H1 (cell line): ENCODE data around the gene MIER2. TPM values are rescaled to one million over a fixed set of nuclear protein-coding genes. Genes with fewer than 3 reads are reported as not detected.

ENCODE experiments used
- CTCF ChIA-PET: fragments of 300-600 bp; sonication (Branson Sonifier 250); formaldehyde crosslinking; loops from one replicate; lab custom pipeline; 2021; ENCODE audit not compliant: partially characterized antibody; lab: Charles Lee
- POLR2A ChIA-PET: fragments of 300-600 bp; sonication (Branson Sonifier 250); formaldehyde crosslinking; loops from one replicate; lab custom pipeline; 2021; ENCODE audit warnings: inconsistent platforms; ENCODE audit not compliant: partially characterized antibody; lab: Charles Lee
- DNase-seq, 2 experiments: peaks; one replicate each; pipeline versions ENCODE4 v3.0.0 to v3.0.0-alpha.2; 2010 to 2022; ENCODE audit warnings: low spot score in 2 of 2, low read depth in 1 of 2, mixed read lengths in 1 of 2
- FAIRE-seq: peaks from 2 replicates; lab custom pipeline; 2011; peaks lifted over from hg19 to GRCh38; lab: Jason Lieb, UNC
- H2AFZ ChIP-seq: 2 replicates; pipeline ENCODE4 v1.8.1; 2012; ENCODE audit warnings: low read length, inconsistent platforms
- H2AK5ac ChIP-seq: 2 replicates; pipeline ENCODE4 v1.6.1; 2013; ENCODE audit warnings: low read depth, low read length
- H2BK120ac ChIP-seq: replicated peaks from 2 replicates; pipeline ENCODE3; 2013; ENCODE audit warnings: low read depth, low read length, inconsistent platforms
- H2BK12ac ChIP-seq: 2 replicates; pipeline ENCODE4 v1.6.1; 2013; ENCODE audit warnings: low read depth, low read length
- H2BK15ac ChIP-seq: 2 replicates; pipeline ENCODE4 v1.6.1; 2013; ENCODE audit warnings: low read length
- H2BK20ac ChIP-seq: 2 replicates; pipeline ENCODE4 v1.6.1; 2013; ENCODE audit warnings: low read length
- H2BK5ac ChIP-seq: 2 replicates; pipeline ENCODE4 v1.6.1; 2013; ENCODE audit warnings: low read depth, low read length
- H3K14ac ChIP-seq: 2 replicates; pipeline ENCODE4 v1.6.1; 2013; ENCODE audit warnings: inconsistent platforms; ENCODE audit not compliant: insufficient read length
- H3K18ac ChIP-seq: 2 replicates; pipeline ENCODE4 v1.6.1; 2013; ENCODE audit warnings: low read length; ENCODE audit errors: extremely low read depth
- H3K23ac ChIP-seq: 2 replicates; pipeline ENCODE4 v1.6.1; 2013; ENCODE audit warnings: inconsistent platforms; ENCODE audit not compliant: insufficient read length
- H3K23me2 ChIP-seq: 2 replicates; pipeline ENCODE4 v1.6.1; 2013; ENCODE audit warnings: low read depth, low read length
- H3K27ac ChIP-seq: 2 replicates; pipeline ENCODE4 v1.6.1; 2011; ENCODE audit warnings: low read depth, low read length, inconsistent platforms
- H3K27me3 ChIP-seq, 4 experiments: replicated peaks in 1 of 4; 1 replicate in 1 of 4; 2 replicates in 3 of 4; pipeline versions ENCODE4 v1.6.1 to v1.8.1; 2011 to 2013; ENCODE audit warnings: low read length in 3 of 4, mild to moderate bottlenecking in 3 of 4, inconsistent platforms in 2 of 4, mixed read lengths in 2 of 4, moderate library complexity in 1 of 4; ENCODE audit not compliant: control insufficient read depth in 3 of 4, insufficient read depth in 3 of 4; ENCODE audit errors: extremely low read depth in 1 of 4
- H3K36me3 ChIP-seq, 4 experiments: 2 replicates each; pipeline versions ENCODE4 v1.6.1 to v1.8.1; 2011 to 2013; ENCODE audit warnings: mild to moderate bottlenecking in 4 of 4, low read length in 3 of 4, moderate library complexity in 2 of 4, control low read depth in 1 of 4, inconsistent platforms in 1 of 4; ENCODE audit not compliant: insufficient read depth in 4 of 4, control insufficient read depth in 2 of 4
- H3K4ac ChIP-seq: replicated peaks from 2 replicates; pipeline ENCODE3; 2013; ENCODE audit warnings: low read length, low read depth, mixed read lengths, inconsistent platforms; ENCODE audit not compliant: insufficient read length
- H3K4me1 ChIP-seq, 4 experiments: replicated peaks in 1 of 4; 1 replicate in 1 of 4; 2 replicates in 3 of 4; pipeline versions ENCODE4 v1.6.1 to v1.8.1; 2011 to 2013; ENCODE audit warnings: low read length in 3 of 4, inconsistent platforms in 2 of 4, mixed read lengths in 1 of 4; ENCODE audit not compliant: insufficient read depth in 4 of 4, control insufficient read depth in 3 of 4
- H3K4me2 ChIP-seq, 2 experiments: 2 replicates each; pipeline versions ENCODE4 v1.6.1 to v1.8.1; 2011 to 2013; ENCODE audit warnings: low read depth in 2 of 2, low read length in 2 of 2, control low read depth in 1 of 2, inconsistent platforms in 1 of 2, mild to moderate bottlenecking in 1 of 2; ENCODE audit not compliant: insufficient read depth in 1 of 2
- H3K4me3 ChIP-seq, 4 experiments: fragments of 200-600, 300-600 bp in 1 of 4; sonication (generic), shearing (Covaris generic), sonication (Bioruptor Twin) in 1 of 4; 2 replicates each; pipeline versions ENCODE4 v1.5.1 to v1.8.1; 2011 to 2016; ENCODE audit warnings: low read length in 4 of 4, low read depth in 3 of 4, control low read depth in 2 of 4, inconsistent platforms in 2 of 4, mild to moderate bottlenecking in 2 of 4, mixed read lengths in 1 of 4, moderate library complexity in 1 of 4; ENCODE audit not compliant: insufficient read depth in 2 of 4; ENCODE audit errors: extremely low read depth in 1 of 4
- H3K56ac ChIP-seq: replicated peaks from 2 replicates; pipeline ENCODE3; 2013; ENCODE audit warnings: low read depth, mild to moderate bottlenecking, mixed read lengths, low read length, inconsistent platforms; ENCODE audit not compliant: insufficient read length
- H3K79me1 ChIP-seq: 2 replicates; pipeline ENCODE4 v1.6.1; 2013; ENCODE audit warnings: low read depth, low read length, control low read depth
- H3K79me2 ChIP-seq, 2 experiments: 2 replicates each; pipeline versions ENCODE4 v1.6.1 to v1.8.1; 2012 to 2013; ENCODE audit warnings: low read length in 2 of 2, mild to moderate bottlenecking in 2 of 2, inconsistent platforms in 1 of 2; ENCODE audit not compliant: insufficient read depth in 2 of 2, control insufficient read depth in 1 of 2
- H3K9ac ChIP-seq, 4 experiments: replicated peaks in 1 of 4; 1 replicate in 1 of 4; 2 replicates in 3 of 4; pipeline versions ENCODE4 v1.6.1 to v1.8.1; 2011 to 2013; ENCODE audit warnings: low read depth in 3 of 4, low read length in 3 of 4, control low read depth in 2 of 4, mild to moderate bottlenecking in 2 of 4, moderate library complexity in 2 of 4, inconsistent platforms in 1 of 4; ENCODE audit errors: extremely low read depth in 1 of 4
- H3K9me3 ChIP-seq, 2 experiments: 2 replicates each; pipeline versions ENCODE4 v1.6.1 to v1.8.1; 2012 to 2013; ENCODE audit warnings: mild to moderate bottlenecking in 2 of 2, moderate library complexity in 2 of 2, control low read depth in 1 of 2, inconsistent platforms in 1 of 2, low read depth in 1 of 2, low read length in 1 of 2, mixed read lengths in 1 of 2; ENCODE audit not compliant: insufficient read depth in 2 of 2
- H4K20me1 ChIP-seq, 2 experiments: replicated peaks in 1 of 2; 2 replicates each; pipeline versions ENCODE3 to v1.8.1; 2011 to 2013; ENCODE audit warnings: inconsistent platforms in 2 of 2, low read length in 2 of 2, mild to moderate bottlenecking in 1 of 2; ENCODE audit not compliant: insufficient read depth in 2 of 2, control insufficient read depth in 1 of 2
- H4K5ac ChIP-seq: 2 replicates; pipeline ENCODE4 v1.6.1; 2013; ENCODE audit warnings: low read length, low read depth, mixed read lengths, inconsistent platforms; ENCODE audit not compliant: insufficient read length
- H4K8ac ChIP-seq: 2 replicates; pipeline ENCODE4 v1.8.0; 2013; ENCODE audit warnings: mild to moderate bottlenecking, moderate library complexity, low read length, inconsistent platforms; ENCODE audit not compliant: insufficient read depth; ENCODE audit errors: extremely low read depth
- H4K91ac ChIP-seq: replicated peaks from 2 replicates; pipeline ENCODE3; 2013; ENCODE audit warnings: low read length, mixed read lengths, inconsistent platforms; ENCODE audit not compliant: insufficient read length
- CBX5 ChIP-seq: fragments of 300-800, 300-1000 bp; sonication (generic); IDR thresholded peaks from 2 replicates; pipeline ENCODE4 v1.7.1; 2016; ENCODE audit warnings: antibody characterized with exemption, low read length, low read depth
- CEBPB ChIP-seq: IDR thresholded peaks from 2 replicates; pipeline ENCODE4 v1.6.1; 2012; ENCODE audit warnings: low read depth, low read length
- CHD1 ChIP-seq: IDR thresholded peaks from 2 replicates; pipeline ENCODE4 v1.6.1; 2012; ENCODE audit warnings: low read depth, low read length, improper control_type of control experiment
- NRF1 ChIP-seq: IDR thresholded peaks from 2 replicates; pipeline ENCODE4 v1.6.1; 2011; ENCODE audit warnings: mild to moderate bottlenecking, low read depth, low read length, improper control_type of control experiment
- RAD21 ChIP-seq, 2 experiments: IDR thresholded peaks in 1 of 2; conservative IDR thresholded peaks in 1 of 2; 2 replicates each; pipeline ENCODE4 v1.6.1; 2011; ENCODE audit warnings: low read depth in 2 of 2, low read length in 2 of 2, improper control_type of control experiment in 1 of 2, inconsistent platforms in 1 of 2, mild to moderate bottlenecking in 1 of 2, moderate library complexity in 1 of 2
- SP2 ChIP-seq: IDR thresholded peaks from 2 replicates; pipeline ENCODE4 v1.6.1; 2012; ENCODE audit warnings: mild to moderate bottlenecking, low read length, inconsistent platforms
- SP4 ChIP-seq: IDR thresholded peaks from 2 replicates; pipeline ENCODE4 v1.6.1; 2012; ENCODE audit warnings: low read length, inconsistent platforms
- WGBS, 2 experiments: shearing (Covaris generic) in 1 of 2; methylation state at CpG; one replicate each; pipeline versions ENCODE4 v1.1.6 to v1.1.7; 2013 to 2015; ENCODE audit warnings: low lambda C conversion rate in 2 of 2, mixed read lengths in 2 of 2, inconsistent platforms in 1 of 2, low coverage in 1 of 2, missing lambda C conversion rate in 1 of 2; ENCODE audit not compliant: insufficient replicate concordance in 2 of 2, insufficient coverage in 1 of 2, insufficient read length in 1 of 2; ENCODE audit errors: extremely low coverage in 1 of 2, missing lambda C conversion rate in 1 of 2; 5-methylcytosine and 5-hydroxymethylcytosine counted together
- polyA plus RNA-seq, 7 experiments: library from polyadenylated mRNA; depleted of rRNA in 3 of 7; stranded (reverse) in 5 of 7; unstranded in 2 of 7; fragments of >200 nt in 5 of 7; fragments of 200-250 nt in 2 of 7; gene quantifications; 1 replicate in 5 of 7; 2 replicates in 1 of 7; 4 replicates in 1 of 7; pipeline versions ENCODE4 v1.2.1 to v1.2.3, GENCODE V29; 2011 to 2013; ENCODE audit warnings: missing spikeins in 2 of 7, mixed read lengths in 2 of 7
- total RNA-seq: library from RNA; stranded (reverse); fragmentation: NEBNext Ultra II Directional; extraction: Animal tissue kit (Norgen Biotek cat#: 25700); gene quantifications from 2 replicates; pipeline ENCODE4 v1.2.1, GENCODE V29; 2021

Gene MIER2
- total and polyA plus RNA-seq, 2 of the 8 experiments (the other 6 are each of a cell fraction or from before 2014, with no cell fraction given), result 30.3 to 48.3 TPM

GRCh38 chr19:305240-306150 lies 39.1 kb downstream of the MIER2 start:
- H2BK20ac ChIP-seq, result no peak overlapping the region
- no peak overlapping the region for H2AK5ac ChIP-seq
- H3K9me3 ChIP-seq, result no peaks in the 10 kb centered on the region
- H2BK15ac ChIP-seq, result no peak overlapping the region
- H2BK120ac ChIP-seq, result no peak overlapping the region
- no peaks in the 10 kb centered on the region; a peak in 1 of 7 replicates for H3K4me1 ChIP-seq
- no peak for FAIRE-seq
- no peak overlapping the region for H3K18ac ChIP-seq
- no peak overlapping the region for H3K4me3 ChIP-seq
- peaks cover 8 to 17% of the 10 kb centered on the region in 2 experiments for H4K20me1 ChIP-seq
- WGBS, 2 experiments, result 94% methylated on average over 31 of the region's 43 CpGs; no CpG with 5 or more reads in 1 of the 2 experiments
- no peak overlapping the region for H4K91ac ChIP-seq
- no peak for TF ChIP-seq NRF1
- TF ChIP-seq RAD21 (IDR thresholded peaks at IDR 0.05 in 1 of 2, conservative IDR thresholded peaks at IDR 0.05 in 1 of 2; ENCODE audit: low read depth in 2 of 2, low read length in 2 of 2), result no peak
- no peak for TF ChIP-seq SP4
- TF ChIP-seq CHD1, result no peak
- TF ChIP-seq CEBPB, result no peak
- no peak for TF ChIP-seq SP2
- no peak for TF ChIP-seq CBX5
- no peak overlapping the region for H3K14ac ChIP-seq
- H3K79me1 ChIP-seq, result peaks cover 2% of the 10 kb centered on the region; the same call in 1 of the 2 replicates
- H3K36me3 ChIP-seq, result peaks cover 9 to 42% (median 15%) of the 10 kb centered on the region in 4 experiments; a peak in 7 of 8 replicates
- no peak overlapping the region for H2BK5ac ChIP-seq
- no peaks in the 10 kb centered on the region for H3K27me3 ChIP-seq
- DNase-seq, result no peak
- no peak overlapping the region for H3K27ac ChIP-seq
- no peaks in the 10 kb centered on the region for H3K79me2 ChIP-seq
- H3K9ac ChIP-seq, result no peak overlapping the region
- H2BK12ac ChIP-seq, result no peak overlapping the region
- ChIA-PET CTCF (interaction anchor here (1.3 to 2.0 kb wide), 3 partner anchors 8 to 11 kb away, joined by 3 to 5 read pairs (median 4); no protein-coding TSS in a partner anchor), POLR2A (interaction anchor here (0.7 to 3.9 kb wide), 4 partner anchors 9 to 24 kb away, joined by 3 to 38 read pairs (median 4); no protein-coding TSS in a partner anchor)
- no peak overlapping the region for H2AFZ ChIP-seq
- H3K4me2 ChIP-seq, result no peak overlapping the region
- H3K23ac ChIP-seq, result no peak overlapping the region
- H4K8ac ChIP-seq, result no peak overlapping the region
- no peak overlapping the region for H4K5ac ChIP-seq
- no peak overlapping the region for H3K56ac ChIP-seq
- peaks cover 5% of the 10 kb centered on the region; the same call in 1 of the 2 replicates for H3K23me2 ChIP-seq
- no peak overlapping the region for H3K4ac ChIP-seq
